GM21381 (cell line): ENCODE data around the gene ZNF48.

Source experiments
- ATAC-seq: cut with Tn5 transposase; IDR thresholded peaks from one replicate; pipeline ENCODE4 v1.9.1; 2021; ENCODE audit warnings: mild to moderate bottlenecking, moderate library complexity; ENCODE audit not compliant: unreplicated experiment

The ZNF48 gene

DNA sequence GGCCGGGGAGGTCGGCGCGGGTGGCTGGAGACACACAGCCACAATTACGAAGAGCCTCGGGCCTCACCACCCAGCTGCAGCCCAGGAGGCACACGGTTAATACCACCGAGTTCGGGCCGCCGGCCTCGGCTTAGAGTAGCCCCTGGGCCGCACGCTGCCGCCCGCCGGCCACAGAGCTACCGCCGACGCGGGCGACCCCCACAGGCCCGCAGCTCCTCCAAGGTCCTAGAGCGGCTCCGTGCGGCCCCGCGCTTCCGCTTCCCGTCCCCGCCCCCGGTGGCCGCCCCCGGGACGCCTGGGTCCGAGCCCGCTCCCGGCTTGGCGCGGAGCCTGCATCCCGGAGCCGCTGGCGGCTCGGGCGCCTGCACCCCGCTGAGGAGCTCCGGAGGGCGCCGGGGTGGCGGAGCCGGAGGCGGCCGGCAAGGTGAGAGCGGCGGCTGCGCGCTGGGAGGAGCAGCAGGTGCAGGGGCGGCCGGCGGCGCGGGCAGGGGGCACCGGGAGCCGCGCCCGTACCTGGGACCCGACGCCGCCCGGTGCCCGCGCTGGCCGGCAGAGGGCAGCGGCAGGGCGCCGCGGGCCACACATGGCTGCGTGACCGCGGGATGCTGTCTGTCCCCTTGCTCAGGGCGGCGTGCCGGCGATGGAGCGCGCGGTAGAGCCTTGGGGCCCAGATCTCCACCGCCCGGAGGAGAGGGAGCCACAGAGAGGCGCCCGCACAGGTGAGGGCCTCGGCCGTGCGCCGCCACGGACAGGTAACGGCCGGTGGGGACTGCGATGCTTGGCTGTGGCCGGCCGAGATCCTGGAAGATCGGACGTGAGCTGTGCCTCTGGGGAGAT lies at the start of gene ZNF48:
TSS of gene ZNF48 (plus strand) at position 266 of the 837 bp plus-strand sequence. CDS start at position 641, 375 bp downstream.
- ATAC-seq = peak; percentile 62

DNA sequence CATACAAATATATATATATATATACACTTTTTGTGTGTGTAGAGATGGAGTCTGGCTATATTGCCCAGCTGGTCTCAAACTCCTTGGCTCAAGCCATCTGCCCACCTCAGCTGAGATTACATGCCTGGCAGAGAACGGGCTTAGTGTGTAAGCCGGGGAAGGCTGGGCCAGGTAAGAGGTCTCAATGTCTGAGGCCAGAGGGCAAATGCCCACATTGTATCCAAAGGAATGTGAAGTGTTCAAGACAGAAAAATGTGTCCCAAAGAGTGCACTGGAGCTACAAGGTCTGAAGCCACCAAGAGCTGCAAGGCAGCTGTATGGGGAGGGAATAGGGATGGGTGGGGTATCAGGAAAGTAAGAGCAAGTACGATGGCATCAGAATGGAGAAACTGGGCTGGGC lies 48.9 kb upstream of the ZNF48 start:
- ATAC-seq = no peak

DNA sequence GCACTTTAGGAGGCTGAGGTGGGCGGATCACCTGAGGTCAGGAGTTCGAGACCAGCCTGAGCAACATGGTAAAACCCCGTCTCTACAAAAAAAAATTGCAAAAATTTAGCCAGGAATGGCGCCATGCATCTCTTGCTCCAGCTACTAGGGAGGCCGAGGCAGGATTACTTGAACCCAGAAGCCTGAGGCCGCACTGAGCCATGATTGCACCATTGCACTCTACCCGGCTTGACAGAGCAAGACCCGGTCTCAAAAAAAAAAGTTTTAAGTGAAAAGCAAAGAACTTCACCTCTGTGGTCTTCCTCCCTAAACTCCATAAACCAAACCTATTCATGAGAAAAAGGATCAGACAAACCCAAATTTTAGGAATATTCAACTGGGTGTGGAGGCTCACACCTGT lies 47.1 kb upstream of the ZNF48 start:
- no peak for ATAC-seq

DNA sequence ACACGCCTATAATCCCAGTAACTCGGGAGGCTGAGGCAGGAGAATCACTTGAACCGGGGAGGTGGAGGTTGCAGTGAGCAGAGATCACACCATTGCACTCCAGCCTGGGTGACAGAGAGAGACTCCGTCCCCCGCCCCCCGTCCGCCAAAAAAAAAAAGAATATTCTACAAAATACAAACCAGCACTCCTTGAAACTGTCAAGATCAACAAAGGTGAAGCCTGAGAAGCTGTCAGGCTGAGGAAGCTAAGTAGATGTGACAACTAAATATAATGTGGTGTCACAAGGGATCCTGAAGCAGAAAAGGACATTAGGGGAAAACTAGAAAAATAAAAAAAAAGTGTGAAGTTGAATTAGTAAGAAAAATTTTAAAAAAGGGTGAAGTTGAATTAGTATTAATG lies 46.3 kb upstream of the ZNF48 start:
- ATAC-seq = no peak

DNA sequence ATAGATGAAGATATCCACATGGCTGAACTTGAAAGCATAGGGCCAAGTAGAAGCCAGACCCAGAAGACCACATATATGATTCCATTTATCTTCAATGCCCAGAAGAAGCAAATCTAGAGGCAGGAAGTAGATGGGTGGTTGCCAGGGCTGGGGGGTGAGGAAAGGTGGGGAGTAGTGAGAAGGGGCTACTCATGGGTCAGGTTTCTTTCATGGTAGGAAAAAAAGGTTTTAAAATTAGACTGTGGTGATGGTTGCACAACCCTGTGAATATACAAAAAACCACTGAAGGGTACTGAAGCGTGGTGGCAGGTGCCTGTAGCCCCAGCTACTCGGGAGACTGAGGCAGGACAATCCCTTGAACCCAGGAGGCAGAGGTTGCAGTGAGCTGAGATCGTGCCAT lies 45.5 kb upstream of the ZNF48 start:
- no peak for ATAC-seq

DNA sequence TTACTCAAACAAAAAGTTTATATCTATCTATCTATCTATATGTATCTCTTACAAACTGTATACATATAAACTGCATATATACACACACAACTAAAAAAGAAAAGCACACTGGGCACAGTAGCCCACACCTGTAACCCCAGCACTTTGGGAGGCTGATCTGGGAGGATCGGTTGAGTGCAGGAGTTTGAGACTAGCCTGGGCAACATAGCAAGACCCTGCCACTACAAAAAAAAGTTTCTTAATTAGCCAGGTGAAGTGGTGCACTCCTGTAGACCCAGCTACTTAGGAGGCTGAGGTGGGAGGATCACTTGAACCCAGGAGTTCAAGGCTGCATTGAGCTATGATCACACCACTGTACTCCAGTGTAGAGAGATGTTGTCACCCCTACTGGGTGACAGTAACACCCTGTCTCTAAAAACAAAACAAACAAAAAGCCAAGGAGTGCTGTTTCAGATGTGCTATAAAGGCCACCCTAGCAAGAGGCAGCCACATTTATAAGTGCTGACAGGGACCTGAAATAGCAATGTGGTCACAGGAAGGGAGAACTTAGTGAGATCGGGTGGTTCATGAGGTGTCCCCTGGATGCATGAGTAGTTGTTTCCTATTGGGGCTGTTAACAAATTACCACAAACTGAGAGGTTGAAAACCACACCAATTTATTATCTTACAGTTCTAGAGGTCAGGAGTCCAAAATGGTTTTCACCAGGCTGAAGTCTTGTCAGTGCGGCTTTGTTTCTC lies 44.9 kb upstream of the ZNF48 start:
- peak; percentile 47 for ATAC-seq

DNA sequence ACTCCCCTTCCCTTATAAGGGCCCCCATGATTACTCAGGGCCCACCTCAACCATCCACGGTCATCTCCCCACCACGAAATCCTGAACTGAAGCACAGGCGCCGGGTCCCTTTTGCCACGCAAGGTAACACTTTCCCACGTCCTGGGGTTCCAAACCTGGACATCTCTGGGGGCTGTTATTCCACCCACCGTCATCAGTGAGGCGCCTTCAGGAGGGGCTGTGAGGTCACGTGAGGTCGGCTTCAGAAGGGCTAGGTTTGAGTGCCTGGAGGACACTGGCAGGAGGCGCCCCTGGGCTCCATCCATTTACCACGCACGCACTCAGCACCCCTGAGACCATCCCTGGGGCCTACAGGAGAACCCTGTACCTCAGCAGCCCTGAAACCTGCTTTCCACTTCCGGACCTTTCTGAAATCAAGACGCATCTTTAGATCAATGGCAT lies 44.2 kb upstream of the ZNF48 start:
- ATAC-seq = no peak

DNA sequence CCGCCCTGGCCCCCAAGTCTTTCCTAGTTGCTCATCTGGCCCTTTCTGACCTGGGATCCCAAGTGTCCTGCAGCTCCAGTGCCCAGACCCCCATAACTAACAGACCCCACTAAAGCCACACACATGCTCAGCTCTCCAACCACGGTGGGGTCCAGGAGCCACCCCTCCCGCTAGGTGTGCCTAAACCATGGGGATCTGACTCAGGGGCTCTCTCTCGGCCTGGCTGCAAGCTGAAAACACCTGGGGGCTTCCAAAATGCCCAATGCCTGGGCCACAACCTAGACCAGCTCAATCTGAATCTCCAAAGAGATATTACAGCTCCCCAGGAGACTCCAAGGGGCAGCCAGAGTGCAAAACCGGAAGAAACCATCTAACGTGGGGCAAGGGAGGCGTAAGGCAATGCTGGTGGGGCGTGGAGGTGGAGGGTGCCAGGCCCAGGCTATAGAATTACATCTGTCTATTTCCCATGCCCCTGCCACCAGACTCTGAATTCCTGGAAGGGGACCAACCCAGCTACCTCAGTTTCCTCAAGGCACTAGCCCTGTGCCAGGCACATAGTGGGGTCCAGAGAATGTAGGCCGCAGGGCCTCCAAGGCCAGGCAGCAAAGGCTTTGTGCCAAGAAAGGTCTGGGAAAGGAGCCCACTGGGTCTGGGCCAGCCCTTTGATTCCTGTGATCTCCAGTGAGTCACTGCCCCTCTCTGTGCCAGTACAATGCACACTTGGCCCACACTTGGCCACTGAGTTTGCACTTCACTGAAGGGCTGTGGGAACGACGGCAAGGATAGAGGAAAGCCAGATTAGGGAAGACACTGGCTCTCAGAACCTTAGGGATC lies 43.4 kb upstream of the ZNF48 start:
- ATAC-seq = no peak

DNA sequence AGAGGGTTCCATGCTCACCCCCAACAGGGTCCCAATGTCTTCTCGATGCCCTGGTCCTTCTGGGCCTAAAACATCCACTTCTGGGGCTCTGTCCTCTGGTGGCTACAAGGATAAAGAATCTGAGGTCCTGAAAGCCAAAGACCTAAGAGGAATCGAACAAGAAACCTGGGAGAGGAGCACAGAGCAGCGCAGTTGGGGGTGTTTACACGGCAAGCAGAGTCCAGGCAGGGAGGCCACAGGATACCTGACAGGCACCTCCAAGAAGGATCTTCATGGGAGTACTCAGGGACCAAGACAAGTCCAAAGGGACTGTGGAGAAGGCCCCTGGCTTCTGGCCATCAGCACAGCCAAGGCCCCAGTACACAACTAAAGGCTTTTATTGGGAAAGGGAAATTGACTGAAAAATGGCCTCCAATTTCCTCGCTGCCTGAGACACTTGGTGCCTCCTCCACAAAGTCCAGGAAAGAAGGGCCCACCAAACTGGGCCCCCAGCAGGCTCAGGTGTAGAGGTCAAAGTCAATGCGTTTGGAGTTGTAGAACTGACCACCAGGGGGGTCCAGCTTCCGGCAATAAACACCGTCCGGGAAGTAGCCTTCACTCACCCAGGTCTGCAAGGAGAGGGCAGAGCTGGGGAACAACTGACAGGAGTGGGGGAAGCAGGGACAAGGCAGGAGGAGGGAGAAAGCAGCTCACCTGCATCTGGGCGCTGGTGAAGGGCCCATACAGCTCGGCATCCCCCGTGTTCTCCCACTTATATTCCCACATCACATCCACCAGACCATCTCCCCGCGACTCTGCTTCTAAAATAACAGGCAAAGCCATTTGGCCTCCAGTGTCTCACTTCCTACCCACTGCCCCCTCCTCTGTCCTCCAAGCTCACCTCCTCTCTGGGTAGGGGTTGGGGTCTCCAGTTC lies 42.5 kb upstream of the ZNF48 start:
- no peak for ATAC-seq

DNA sequence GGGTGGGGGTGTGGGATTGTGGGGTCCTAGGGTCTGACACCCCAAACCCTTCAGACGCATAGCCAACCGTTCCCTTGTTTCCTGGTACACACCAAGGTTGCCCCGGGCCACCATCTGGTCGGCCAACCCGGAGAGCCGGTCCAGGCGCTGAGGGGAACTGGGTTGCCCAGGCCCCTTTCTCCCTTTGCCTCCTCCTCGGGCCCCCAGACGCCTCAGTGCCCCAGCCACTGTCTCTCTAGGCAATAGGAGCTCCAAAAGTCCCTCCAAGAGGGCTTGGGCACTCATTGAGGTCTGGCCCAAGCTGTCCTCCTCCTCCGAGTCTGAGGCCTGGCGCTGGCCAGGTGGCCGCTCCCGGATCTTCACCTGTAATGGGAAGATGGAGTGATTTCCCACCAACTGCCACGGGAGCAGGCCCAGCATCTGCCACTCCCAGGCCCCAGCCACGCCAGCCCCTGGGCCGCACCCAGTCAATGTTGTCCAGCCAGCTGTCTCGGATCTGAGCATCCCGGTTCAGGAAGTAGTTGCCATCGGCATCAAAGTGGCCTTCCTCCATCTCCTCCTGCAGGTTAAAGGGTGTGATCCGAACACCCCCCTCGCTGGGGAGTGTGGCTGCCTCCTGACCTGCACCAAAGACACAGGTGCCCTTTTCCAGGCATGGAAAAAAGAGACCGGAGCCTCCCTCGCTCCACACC lies 41.6 kb upstream of the ZNF48 start:
- no peak for ATAC-seq

DNA sequence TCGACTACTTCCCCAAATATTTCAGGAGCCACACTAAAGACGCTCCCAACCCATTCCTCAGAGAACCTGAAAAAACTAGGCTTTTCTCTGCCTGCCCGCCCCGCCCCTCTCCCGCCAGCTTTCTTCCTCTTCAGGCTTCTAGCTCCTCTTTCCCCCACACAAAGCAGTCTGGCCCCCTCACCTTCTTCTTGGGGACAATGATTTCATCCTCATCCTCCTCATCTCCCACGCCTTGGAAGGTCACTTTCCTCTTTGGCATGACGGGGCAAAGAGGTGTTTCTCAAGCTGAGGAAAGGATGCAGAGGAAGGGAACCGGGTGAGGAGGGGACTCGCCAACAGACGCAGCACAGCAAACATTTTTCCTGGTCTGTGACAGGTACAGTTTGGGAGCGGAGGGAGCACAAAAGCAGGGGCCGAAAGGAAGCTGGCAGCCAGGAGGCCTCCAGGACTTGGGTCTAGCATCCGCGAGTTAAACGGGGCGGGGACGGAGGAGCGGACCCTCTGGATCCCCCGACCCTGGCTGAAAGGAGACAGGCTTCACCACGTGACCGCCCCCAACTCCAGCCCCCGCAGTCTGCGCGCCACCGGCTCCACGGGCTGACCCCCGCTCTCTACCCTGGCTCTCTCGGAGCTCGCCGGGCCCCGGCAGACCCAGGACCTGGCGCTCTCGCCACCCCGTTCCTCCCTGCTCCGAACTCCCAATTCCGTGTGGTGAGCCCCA lies 40.6 kb upstream of the ZNF48 start:
- no peak for ATAC-seq

DNA sequence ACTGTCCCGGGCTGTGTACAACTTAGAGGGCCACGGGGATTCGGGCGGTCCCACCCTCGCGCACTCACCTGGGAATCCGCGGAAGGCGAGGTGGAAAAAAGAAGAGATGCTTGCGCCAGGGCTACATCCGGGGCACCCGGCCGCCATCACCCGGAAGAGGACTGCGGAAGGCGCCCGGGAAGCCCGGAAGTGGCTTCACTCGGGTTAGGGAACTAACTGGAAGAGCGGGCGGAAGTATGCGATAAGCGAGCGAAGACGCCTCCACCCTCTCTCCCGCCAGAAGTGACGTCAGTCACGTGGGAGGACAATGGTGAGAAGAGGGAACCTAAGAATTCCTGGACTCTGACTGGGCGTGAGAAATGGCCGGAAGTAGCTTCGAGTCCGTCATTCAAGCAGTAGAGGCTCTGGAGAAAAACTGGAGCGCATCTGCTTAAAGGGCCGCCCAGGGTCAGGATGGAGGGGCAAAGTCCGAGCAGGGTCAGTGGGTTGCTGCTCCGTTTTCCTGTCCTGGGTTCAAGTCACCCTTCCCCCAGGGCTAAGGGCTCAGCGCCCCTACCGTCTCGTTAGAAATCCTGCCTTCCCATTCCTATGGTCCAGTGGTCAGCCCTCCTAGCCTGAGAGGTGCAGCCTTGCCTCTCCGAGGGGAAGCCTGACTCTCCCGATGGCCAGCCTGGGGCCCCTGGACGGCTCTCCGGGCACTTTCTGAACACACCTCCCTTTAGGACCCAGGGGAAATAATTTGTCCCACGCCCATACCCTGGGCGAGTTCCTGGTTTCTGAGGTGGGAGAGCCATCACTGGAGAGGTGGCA lies 39.9 kb upstream of the ZNF48 start, which contains the start of gene CD2BP2:
TSS of gene CD2BP2 (minus strand) at position 165 of the 810 bp plus-strand sequence. CDS start 627 bp downstream, outside the sequence.
- peak; percentile 60 for ATAC-seq

DNA sequence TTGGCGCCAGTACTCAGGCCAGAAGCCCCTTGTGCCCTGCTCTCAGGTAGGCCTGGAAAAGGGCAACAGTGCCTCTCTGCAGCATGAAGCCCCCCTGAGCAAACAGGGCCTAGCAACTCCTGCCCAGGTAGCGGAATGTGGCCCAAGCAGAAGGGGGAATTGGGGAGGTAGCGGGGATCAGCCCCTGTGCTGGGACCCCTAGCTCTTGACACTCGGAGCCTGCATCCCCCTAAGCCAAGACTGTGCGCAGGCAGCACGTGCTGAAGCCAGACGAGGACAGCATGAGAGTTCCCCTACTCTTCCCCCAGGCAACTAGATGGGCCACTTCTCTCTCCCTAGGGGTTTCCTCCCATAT lies 39.3 kb upstream of the ZNF48 start:
- ATAC-seq = no peak

DNA sequence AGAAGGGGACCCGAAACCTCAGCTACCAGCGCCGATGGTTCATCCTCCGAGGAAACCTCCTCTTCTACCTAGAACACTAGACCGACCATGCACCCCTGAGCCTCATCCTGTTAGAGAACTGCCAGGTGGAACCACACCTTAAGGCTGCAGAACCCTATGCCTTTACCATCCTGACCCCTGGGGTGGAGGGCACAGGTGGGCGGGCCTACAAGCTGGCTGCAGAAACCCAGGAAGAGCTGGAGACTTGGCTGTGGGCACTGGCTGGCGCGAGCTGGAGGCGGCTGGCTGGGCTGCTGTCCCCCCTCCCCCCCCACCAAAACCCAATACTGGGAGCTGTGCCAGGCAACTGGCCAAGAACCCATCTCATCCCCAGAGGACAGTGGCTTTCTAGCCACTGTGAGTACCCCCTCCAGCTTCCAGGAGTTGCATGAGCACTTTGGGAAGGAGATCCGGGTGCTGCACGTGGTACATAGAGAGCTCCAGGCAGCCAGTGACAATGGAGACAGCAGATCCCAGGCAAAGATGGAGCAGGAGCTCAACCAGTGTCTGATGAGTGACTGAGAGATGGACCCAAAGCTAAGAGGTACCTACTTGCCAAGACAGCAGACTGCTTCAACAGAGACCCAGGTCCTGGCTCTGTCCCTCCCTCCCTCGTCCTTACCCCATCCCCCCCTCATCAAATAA lies 38.7 kb upstream of the ZNF48 start:
- no peak for ATAC-seq

DNA sequence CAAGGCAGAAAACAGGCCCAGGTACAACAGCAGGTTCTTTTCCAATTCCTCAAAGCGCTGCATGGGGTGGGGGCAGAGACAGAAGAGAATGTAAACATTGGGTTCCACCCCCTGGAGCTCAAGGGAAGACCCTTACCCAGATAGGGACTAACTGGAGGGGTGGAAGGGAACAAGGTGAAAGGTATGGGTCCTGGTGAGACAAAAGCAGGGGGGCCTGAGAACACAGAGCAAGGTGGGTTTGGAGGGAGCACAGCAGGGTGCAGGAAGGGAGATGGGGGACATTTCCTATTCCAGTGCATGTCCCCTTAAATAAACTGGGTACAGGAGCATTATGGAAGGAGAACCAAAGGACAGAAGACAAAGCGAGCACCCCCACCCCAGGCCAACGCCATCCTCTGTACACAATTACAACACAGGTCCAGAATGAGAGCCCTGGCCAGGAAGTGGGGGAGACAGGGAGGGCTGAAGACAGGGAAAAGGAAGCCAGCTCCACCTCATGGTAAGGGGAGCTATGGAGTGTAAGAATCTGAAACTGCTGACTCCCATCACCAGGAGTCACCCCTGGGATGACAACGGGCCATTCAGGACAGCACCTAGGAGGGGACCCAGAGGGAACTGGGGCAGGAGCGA lies 38.0 kb upstream of the ZNF48 start:
- no peak for ATAC-seq

DNA sequence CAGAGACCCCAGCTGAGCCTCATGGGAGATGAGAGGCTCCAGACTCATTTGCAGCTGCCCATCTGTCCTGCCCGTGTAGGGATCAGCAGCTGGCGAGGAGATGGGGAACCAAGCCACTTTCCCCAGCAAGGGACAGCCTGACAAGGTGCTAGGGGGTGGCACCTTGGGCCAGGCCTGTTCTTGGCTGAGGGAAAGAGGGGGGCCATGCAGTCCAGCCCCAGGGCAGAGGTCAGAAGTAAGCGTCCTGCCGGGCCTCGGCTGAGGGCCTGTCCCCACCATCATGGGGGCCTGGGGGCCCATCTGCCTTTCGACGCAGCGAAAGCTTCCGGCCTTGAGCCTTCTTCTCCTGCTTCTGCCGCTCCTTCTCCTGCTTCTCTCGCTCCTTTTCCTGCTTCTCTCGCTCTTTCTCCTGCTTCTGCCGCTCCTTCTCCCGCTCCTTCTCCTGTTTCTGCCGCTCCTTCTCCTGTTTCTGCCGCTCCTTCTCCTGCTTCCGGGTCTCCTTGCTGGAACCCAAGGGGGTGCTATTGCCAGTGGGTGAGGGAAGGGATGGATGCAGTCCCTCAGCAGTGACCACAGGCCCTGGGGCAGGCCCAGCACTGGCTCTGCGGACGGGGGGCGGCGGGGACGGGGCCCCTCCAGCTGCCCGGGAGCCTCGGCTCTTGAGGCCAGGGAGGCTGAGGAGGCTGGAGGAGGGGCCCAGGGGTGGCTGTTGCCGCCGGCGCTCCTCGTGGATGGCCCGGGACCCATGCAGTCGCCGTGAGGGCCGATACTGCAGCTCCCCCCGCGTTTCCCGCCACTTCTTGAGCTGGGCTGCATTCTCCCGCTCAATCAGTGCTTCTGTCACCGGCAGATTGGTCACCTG lies 37.3 kb upstream of the ZNF48 start:
- no peak for ATAC-seq
